ENCODE results near the gene ZNF215. TPM values are rescaled to one million over a fixed set of nuclear protein-coding genes. Genes with fewer than 3 reads are reported as not detected.
"Not testable (repeated sequence)": the region's sequence is repeated elsewhere in the genome, so short reads cannot be mapped to it uniquely, and the experiment has no call there.

ZNF215 gene
- total RNA-seq, 4 donors from 2014 or later = 0.36 to 2.8 (median 0.51) TPM; not detected in 1

DNA sequence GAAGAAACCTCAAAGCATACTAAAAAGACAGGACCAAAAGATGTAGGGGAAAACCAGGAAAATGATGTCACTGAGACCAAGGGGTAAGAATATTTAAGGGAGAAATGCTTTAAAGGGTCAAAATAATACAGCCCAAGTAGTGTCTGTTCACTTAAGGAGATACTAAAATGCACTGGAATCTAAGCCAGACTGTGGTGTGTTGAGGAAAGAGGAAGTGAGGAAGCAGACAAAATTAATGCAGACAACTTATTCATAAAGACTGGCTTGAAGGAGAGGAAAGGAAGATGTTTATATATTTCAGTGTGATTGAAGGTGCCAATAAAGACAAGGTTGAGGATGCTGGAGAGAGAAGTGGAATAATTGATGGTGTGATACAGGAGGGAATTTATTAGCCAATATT lies 15.7 kb downstream of the ZNF215 start:
- no peak overlapping the region for H3K4me3 ChIP-seq (ENCODE audit: low read depth, poor library complexity, severe bottlenecking)
- intact Hi-C loops (cut with DNase I; ENCODE audit: low total_unique reads) = no loop called here
- TF ChIP-seq CTCF (IDR thresholded peaks at IDR 0.05) = no peak
- TF ChIP-seq POLR2A (IDR thresholded peaks at IDR 0.05) = no peak
- DNase-seq (ENCODE audit: low spot score in 2 of 2) = no peak

- no peak for TF ChIP-seq CTCF (IDR thresholded peaks at IDR 0.05)
- intact Hi-C loops (cut with DNase I; ENCODE audit: low total_unique reads) = no loop called here
- no peak for DNase-seq (ENCODE audit: low spot score in 2 of 2)
- WGBS, 2 donors = 91 to 99% methylated on average over 3 of the region's 3 CpGs
- no peak overlapping the region for H3K4me3 ChIP-seq (ENCODE audit: low read depth, poor library complexity, severe bottlenecking)
These were observed 16.9 kb downstream of the ZNF215 start for GRCh38 chr11:6943131-6943530.

- DNase-seq (ENCODE audit: low spot score in 2 of 2); H3K4me3 ChIP-seq (ENCODE audit: low read depth, poor library complexity, severe bottlenecking); intact Hi-C loops (cut with DNase I; ENCODE audit: low total_unique reads): not testable (repeated sequence)
- WGBS, 2 donors = 95 to 97% methylated on average over 10 of the region's 10 CpGs
These were observed 28.0 kb downstream of the ZNF215 start for GRCh38 chr11:6954248-6954647.

DNA sequence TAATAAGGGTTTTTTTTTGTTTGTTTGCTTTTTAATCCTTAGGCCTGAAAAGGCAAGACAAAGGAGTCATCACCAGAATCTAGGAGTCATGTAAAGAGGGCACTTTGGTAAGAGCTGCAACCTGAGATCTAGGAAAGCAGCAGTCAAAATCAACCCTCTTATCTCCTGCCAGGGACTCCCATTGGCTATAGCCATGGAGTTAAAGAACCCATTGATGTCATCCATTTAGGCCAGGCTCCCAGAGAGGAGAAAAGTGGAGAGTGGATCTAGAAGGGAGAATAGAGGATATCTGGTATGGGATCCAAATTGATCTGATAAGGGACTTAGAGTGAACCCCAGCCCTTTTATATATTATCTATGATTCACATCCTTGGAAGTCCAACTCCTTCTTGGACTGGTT lies 35.9 kb downstream of the ZNF215 start:
- intact Hi-C loops (cut with DNase I; ENCODE audit: low total_unique reads) = no loop called here
- H3K4me3 ChIP-seq (ENCODE audit: low read depth, poor library complexity, severe bottlenecking) = no peak overlapping the region
- TF ChIP-seq CTCF (IDR thresholded peaks at IDR 0.05) (no peak), POLR2A (IDR thresholded peaks at IDR 0.05) (no peak)
- no peak for DNase-seq (ENCODE audit: low spot score in 2 of 2)

DNA sequence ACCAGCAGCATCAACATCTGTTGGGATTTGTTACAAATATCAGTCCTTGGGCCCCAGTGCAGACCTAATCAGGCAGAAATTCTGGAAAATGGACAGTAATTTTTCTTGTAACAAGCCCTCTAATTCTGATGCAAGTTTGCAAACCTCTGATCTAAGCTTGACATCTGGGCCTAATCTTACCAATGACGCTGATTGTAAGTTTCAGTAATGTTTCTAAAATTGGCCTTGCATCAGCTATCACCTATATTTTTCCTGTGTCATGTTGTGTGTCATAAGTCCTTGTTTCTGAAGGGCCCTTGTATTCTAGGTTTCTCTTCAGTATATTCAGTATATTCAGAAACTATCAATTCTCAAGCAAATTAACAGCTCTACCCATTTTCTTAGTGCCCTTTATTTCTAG lies 36.4 kb downstream of the ZNF215 start:
- TF ChIP-seq CTCF (IDR thresholded peaks at IDR 0.05) (no peak), POLR2A (IDR thresholded peaks at IDR 0.05) (no peak)
- intact Hi-C loops (cut with DNase I; ENCODE audit: low total_unique reads) = no loop called here
- 78 to 94% methylated on average over 1 of the region's 1 CpG for WGBS, 2 donors

DNA sequence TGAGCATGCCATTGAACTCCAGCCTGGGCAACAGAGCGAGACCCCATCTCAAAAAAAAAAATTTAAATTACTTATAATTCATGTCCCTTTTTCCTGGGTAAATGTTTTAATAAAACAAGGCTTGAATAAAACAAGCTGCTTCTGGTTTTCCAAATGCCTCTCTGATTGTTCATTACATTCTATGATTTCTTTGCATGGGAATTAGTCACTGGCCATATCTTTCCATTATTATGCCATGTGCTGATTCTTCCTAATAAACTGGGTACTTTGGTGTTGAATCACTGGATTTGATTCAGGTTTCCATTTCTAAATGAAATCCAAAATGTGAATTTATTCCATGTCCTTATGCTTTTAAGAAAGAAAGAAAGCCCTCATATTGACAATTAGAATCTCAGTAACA lies 42.6 kb downstream of the ZNF215 start:
- intact Hi-C loops (cut with DNase I; ENCODE audit: low total_unique reads) = no loop called here
- no peak for DNase-seq (ENCODE audit: low spot score in 2 of 2)
- no peak overlapping the region for H3K4me3 ChIP-seq (ENCODE audit: low read depth, poor library complexity, severe bottlenecking)
- WGBS, 2 donors = 87 to 96% methylated on average over 1 of the region's 1 CpG
- TF ChIP-seq POLR2A (IDR thresholded peaks at IDR 0.05) (no peak), CTCF (IDR thresholded peaks at IDR 0.05) (no peak)

More for the DNA sequence above, 36.4 kb downstream of the ZNF215 start:
- H3K4me3 ChIP-seq (ENCODE audit: low read depth, poor library complexity, severe bottlenecking) = no peak overlapping the region
- DNase-seq (ENCODE audit: low spot score in 2 of 2) = no peak

- H3K4me3 ChIP-seq (ENCODE audit: low read depth, poor library complexity, severe bottlenecking); intact Hi-C loops (cut with DNase I; ENCODE audit: low total_unique reads); DNase-seq (ENCODE audit: low spot score in 2 of 2): not testable (repeated sequence)
- WGBS, 2 donors = 61 to 68% methylated on average over 4 of the region's 4 CpGs
These were observed 43.6 kb downstream of the ZNF215 start for GRCh38 chr11:6969854-6970253.

Data from lower leg skin (tissue), 4 donors.